Measurements from ENCODE around the gene TBC1D16.

The TBC1D16 gene, protein sequence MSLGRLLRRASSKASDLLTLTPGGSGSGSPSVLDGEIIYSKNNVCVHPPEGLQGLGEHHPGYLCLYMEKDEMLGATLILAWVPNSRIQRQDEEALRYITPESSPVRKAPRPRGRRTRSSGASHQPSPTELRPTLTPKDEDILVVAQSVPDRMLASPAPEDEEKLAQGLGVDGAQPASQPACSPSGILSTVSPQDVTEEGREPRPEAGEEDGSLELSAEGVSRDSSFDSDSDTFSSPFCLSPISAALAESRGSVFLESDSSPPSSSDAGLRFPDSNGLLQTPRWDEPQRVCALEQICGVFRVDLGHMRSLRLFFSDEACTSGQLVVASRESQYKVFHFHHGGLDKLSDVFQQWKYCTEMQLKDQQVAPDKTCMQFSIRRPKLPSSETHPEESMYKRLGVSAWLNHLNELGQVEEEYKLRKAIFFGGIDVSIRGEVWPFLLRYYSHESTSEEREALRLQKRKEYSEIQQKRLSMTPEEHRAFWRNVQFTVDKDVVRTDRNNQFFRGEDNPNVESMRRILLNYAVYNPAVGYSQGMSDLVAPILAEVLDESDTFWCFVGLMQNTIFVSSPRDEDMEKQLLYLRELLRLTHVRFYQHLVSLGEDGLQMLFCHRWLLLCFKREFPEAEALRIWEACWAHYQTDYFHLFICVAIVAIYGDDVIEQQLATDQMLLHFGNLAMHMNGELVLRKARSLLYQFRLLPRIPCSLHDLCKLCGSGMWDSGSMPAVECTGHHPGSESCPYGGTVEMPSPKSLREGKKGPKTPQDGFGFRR

DNA sequence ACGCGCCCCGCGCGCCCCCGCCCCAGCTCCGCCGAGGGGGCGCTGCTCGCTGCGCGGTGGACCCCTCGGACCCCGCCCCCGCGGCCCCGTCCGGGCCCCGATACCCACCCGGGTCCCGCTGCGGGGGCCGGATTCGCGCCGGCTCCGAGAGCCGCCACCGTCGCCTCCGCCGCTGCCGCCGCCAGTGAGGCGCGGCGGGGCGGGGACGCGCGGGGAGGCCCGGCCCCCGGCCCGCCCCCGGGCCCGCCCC, at the start of gene TBC1D16:
TSS of gene TBC1D16 (minus strand) at position 186 of the 250 bp plus-strand sequence. CDS start 22,325 bp downstream, outside the sequence.
- no peak for DNase-seq (ENCODE audit: low spot score)

DNA sequence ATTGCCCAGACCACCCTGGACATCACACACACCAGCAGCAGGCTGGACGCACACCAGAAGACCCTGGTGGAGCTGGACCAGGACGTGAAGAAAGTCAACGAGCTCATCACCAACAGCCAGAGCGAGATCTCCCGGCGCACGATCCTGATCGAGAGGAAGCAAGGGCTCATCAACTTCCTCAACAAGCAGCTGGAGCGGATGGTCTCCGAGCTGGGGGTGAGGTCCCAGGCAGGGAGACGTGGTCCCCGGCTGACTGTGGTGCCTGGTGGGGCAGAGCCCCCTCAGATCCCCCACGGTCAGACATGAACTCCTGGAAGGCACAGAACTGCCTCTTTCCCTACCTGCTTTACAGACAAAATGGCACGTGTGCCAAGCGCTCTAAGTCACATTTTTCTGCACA, 49.1 kb upstream of the TBC1D16 start:
- DNase-seq (ENCODE audit: low spot score) = no peak

DNA sequence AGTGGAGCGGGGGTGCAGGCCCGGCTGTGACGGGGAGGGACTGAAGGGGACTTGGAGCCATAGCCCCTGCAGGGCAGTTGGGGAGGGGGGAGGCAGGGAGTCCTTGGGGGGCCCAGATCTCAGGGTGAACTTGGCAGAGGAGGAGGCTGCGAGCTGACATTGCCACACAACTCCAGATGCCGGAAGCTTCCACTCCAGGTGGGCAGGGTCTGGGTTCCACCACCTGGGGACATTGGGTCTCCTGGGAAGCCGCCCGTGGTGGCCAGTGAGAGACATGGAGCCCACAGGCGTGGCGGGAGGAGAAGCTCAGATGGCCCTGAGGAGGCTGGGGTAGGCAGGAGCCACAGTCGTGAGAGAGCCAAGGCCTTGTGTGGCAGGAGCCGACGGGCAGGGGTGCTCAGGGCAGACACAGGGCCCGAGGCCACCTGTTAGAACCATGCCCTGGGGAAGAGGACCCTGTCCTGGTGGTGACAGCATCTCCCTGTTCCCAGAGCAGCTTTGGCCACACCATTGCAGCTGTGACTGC, 47.5 kb upstream of the TBC1D16 start:
- no peak for DNase-seq (ENCODE audit: low spot score)

DNA sequence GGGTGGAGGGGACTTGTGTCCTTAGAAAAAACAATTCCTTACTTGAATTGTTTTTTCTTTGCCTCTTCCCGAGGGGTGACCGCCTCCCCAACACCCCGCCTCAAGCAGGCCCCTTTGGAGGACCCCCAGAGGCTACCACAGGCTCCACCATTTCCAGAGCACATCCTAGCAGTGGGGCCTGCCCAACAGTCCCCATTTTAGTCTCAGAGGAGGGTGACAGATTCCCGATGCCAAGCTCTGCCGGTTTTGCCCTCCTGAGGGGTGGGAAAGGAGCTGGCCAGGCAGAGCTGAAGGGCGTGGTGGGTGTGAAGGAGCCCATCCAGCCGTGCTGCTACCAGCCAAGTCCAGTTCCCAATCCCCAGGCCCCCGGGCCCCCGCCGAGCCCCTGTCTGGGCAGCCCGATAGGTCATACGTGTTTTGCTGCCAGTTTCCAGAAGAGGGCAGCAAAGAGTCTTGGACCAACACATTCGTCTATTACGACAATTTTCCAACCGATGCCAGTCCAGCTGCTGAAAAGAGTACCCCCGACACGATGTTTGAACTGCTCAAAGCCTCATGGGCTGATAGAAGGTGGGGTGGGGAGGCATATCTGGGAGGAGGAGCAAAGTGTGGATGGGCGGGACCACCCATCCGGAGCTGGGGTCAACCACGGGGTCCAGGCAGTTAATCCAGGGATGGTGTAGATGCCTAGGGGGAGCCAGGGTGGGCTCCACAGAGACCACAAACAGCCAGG, 46.9 kb upstream of the TBC1D16 start:
- DNase-seq (ENCODE audit: low spot score) = peak; percentile 86

DNA sequence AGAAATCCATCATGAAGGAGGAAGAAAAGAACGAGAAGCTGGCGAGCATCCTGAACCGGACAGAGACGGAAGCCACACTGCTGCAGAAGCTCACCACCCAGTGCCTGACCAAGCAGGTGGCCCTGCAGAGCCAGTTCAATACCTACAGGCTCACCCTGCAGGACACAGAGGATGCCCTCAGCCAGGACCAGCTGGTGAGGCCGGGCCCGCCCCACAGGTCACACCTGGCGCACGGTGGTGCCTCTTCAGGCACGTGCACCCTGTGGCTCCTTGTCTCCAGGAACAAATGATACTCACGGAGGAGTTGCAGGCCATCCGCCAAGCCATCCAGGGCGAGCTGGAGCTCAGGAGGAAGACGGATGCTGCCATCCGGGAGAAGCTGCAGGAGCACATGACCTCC, 45.9 kb upstream of the TBC1D16 start:
- DNase-seq (ENCODE audit: low spot score) = no peak

DNA sequence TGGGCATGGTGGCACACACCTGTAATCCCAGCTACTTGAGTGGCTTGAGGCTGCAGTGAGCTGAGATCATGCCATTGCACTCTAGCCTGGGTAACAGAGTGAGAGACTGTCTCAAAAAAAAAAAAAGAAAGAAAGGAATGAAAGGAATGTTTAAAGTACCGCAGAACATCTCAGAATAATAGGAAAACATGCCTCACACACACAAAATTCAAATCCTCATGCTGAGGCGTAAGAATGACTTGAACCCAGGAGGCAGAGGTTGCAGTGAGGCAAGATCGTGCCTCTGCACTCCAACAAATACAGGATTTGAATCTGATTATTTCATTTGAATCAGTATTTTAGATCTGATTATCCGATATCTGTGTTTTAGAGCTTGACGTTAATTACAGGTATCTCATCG, 44.4 kb upstream of the TBC1D16 start:
- no peak for DNase-seq (ENCODE audit: low spot score)

DNA sequence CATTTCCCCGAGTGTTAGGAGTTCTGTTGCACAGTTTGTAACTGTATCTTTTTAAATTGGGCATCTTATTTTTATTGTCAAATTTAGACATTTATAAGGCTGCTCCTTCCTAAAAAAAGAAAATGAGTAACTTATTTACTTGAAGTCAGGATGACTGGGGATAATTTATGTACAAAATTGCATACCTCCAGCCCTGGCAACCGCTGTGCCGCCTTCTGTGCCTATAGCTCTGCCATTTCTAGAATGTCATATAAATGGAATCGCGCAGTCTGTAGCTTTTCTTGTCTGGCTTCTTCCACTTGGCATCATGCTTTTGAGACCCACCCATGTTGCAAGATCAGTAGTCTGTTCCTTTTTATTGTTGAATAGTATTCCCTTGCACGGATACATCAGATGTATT, 36.7 kb upstream of the TBC1D16 start:
- DNase-seq (ENCODE audit: low spot score) = no peak

DNA sequence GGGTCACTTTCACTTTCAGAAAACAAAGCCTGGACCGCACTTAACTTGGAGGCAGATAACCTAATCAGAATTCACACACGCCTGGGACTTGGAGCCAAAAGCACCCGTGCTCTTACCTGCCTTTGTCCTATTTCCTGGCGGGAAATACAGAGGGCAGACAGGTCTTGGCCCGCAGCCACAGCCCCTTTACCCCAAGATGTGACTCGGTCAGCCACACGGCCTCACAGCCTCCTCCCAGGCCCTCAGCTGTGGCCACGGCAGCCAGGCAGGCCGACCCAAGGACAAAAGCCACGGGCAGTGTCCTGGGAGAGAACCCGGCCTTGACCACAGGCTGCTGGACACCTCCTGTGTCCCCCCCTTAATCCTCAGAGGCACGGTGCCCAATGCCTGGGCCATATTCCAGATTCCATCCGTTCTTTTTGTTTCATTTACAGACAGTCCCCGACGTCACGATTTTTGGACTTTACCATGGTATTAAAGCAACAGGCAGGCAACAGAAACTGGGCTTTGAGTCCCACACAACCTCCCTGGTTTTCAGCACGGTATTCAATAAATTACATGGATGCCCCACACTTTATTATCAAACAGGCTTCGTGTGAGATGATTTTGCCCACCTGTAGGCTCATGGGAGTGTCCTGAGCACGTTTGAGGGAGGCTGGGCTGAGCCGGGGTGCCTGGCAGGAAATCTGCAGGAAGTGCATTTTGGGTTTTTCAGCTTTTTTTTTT, 35.6 kb upstream of the TBC1D16 start:
- peak; percentile 64 for DNase-seq (ENCODE audit: low spot score)

DNA sequence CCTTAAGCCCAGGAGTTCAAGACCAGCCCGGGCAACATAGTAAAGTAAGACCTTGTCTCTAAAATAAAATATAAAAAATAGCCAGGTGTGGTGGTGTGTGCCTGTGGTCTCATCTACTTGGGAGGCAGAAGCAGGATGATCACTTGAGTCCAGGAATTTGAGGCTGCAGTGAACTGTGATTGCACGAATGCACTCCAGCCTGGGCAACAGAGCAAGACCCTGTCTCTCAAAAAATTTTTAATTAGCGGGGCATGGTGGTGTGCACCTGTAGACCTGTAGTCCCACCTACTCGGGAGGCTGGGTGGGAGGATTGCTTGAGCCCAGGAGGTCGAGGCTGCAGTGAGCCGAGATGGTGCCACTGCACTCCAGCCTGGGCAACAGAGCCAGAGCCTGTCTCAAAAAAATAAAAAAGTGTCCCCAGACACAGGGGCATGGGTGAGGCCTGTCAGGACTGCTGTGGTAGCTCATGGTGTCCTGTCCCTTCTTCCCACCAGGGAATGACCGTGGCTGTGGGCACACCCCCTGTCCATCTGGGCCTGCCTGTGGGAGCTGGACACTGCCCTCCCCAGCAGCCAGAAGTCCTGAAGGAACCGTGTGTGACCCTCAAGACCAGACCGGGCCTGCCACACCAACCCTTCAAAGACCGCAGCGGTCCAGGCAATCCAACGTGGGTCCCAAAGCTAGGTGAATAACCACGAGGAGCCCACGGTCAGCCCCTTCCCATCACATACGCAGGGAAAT, 34.9 kb upstream of the TBC1D16 start:
- DNase-seq (ENCODE audit: low spot score) = peak; percentile 28

DNA sequence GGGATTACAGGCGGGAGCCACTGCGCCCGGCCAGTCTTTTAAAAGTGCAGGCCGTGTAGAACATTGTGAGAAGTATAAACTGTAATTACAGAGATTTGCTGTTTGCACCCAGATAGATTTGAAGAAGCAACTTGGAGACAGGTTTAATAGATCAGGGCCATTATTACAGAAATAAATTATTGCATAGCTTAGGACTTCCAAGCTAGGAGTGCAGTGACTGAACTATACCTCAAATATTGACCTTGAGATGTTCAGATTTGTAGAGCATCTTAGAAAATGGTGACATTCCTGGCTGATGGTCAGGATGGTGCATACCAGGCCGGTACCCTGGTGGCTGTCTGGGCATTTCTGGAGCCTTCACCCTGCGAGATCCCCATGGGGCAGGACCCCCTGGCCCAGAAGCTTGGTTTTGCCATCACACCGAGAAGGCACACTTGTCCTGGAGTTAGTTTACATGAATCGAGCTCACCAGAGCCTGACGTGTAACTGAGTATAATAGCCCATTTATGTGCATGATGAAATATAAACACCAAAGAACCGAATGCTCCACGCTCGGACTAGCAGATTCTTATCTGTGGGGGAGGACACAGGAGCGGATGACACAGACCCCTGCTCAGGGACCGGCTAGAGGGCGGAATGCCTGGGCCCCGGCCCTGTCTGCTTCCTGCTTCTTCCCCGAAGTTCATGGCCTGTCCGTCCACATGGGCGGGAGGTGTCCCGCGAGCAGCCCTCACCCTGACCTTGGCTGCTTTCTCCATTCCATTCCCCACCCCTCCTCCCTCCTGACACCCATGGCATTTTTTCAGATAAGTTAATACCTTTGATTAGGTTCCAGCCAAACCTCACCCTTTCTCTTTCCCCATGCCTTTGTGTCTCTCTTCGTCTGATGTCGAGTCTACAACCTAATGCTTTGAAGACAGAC, 32.9 kb upstream of the TBC1D16 start:
- DNase-seq (ENCODE audit: low spot score) = no peak

DNA sequence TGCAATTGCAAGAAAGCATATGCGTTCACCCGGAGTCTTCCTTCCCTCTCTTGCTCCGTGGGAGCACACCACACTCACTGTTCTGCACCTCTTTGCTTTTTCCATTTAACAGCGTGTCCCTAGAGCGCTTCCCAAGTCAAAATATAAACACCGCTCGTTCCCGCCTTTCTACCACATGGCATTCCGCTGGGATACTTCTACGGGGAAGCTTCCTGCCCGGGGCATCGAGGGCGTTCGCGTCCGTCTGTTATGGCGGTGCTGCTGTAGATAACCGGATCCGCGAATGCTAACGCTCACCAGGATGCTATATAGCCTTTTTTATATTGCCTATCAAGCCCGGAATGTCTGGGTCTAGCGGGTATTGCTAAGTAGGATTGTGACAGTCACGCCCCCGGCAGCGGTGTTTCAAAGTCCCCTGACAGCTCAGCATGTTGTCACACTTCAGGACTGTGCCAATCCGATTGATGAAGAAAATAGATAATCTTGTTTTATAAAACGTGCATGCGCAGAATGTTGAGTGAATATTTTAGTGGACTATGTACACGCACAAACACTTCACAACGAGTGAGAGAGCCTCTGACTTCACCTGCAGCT, 31.8 kb upstream of the TBC1D16 start:
- DNase-seq (ENCODE audit: low spot score) = no peak

DNA sequence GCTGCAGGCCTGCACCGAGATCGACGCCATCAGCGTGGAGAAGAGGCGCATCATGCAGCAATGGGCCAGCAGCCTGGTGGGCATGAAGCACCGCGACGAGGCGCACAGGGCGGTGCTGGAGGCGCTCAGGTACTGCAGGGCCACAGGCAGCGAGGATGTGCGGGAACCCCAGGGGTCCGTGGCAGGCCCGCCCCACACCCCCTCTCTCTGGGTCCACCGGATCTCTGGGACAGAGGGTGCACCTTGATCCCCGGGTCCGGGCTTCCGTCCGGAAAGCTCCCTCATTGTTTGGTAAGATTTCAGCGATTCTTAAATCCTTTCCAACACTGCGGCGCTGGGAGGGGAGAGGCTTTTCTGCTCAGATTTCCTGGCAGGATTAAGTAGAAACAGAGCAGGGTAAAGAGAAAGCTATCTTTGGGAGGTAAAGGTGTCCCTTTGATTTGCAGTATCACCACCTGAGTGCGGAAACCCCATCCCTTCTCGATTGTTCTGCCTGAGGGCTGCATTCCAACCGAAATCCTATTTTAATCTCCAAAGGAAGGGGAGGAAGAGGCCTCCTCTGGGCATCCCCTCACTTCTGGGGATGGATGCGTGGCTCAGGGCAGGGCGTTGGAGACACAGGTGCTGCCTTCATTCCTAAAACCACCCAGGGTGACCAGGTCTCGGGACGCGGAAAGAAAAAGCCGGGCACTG, 30.0 kb upstream of the TBC1D16 start:
- no peak for DNase-seq (ENCODE audit: low spot score)

DNA sequence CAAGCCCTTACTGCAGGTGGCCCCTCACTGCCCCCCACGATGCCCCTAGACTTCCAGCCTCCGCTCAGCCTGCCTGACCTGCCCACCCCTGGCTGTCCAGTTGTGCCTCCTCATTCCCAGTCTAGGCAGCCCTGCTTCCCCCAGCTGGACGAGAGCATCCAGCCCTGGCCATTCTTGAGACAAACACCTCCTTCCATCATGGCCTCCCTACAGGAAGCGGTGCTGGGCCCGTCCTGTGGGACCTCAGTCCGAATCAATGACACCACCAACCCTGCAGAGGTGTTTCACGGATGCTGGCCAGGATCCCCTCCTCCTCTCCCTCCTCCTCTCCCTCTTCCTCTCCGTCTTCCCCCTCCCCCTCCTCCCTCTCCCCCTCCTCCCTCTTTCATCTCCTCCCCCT, 29.0 kb upstream of the TBC1D16 start:
- no peak for DNase-seq (ENCODE audit: low spot score)

DNA sequence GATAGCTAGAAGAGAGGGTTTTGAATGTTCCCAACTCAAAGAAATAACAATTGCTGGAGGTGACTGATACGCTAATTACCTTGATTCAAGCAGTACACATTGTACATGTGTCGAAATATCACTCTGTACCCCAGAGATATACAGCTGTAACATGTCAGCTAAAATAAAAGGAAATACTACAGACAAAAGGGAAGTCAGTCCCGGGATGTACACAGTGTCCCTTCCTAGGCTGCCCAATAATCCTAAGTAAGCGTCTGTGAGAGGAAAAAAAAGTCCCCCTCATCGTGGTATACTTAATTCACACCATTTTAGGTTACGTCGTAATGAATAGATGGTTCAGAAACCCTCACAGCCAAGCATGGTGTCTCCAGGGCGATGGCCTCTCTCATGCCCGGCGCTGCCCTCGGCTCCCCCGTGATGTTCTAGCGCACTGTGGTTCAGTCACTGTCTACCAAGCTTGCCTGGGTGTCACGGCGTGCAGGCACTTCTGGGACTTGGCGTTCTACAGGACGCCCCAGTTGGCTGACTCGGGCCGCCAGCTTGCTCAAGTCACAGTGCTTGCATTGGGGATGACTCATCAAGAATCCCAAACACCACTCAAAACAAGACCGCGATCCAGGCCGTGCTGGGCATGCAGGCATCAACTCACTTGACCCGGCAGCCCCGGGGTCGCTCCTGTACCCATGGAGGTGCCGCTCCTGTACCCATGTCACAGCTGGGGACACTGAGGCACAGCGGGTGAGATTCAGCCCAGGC, 28.3 kb upstream of the TBC1D16 start:
- peak; percentile 30 for DNase-seq (ENCODE audit: low spot score)

DNA sequence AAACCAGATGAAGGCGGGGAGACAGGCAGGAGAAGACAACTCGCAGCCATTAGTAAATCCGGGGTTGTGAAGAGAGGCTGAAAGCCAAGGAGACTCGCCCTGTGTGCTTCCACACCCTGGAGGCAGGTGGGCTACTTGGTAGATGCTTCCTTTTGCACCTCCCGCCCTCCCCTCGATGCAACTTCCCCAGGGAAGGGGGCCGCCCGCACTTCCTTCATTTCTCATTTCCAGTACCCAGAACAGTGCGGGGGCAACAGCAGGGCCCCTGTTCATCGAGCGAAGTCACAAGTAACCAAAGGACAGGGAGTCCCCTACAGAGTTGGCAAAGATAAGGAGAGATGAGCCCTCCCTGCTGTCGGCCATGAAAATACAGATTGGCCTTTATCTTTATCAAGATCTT, 25.7 kb upstream of the TBC1D16 start:
- no peak for DNase-seq (ENCODE audit: low spot score)

DNA sequence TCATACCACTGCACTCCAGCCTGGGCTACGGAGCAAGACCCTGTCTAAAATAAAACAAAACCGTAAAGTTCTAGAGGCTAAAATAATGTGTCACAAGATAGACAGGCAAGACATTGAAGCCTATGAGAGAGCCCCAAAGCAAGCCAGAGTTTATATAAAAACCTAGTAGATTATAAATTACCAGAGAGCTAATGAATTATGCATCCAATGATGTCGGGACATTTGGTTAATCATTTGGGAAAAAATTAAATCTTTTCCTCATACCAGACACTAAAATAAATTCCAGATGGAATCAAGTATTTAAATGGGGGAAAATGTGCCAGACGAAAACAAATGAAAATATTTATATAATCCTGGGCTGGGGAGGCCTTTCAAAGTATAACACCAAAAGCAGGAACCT, 25.0 kb upstream of the TBC1D16 start:
- DNase-seq (ENCODE audit: low spot score) = no peak

DNA sequence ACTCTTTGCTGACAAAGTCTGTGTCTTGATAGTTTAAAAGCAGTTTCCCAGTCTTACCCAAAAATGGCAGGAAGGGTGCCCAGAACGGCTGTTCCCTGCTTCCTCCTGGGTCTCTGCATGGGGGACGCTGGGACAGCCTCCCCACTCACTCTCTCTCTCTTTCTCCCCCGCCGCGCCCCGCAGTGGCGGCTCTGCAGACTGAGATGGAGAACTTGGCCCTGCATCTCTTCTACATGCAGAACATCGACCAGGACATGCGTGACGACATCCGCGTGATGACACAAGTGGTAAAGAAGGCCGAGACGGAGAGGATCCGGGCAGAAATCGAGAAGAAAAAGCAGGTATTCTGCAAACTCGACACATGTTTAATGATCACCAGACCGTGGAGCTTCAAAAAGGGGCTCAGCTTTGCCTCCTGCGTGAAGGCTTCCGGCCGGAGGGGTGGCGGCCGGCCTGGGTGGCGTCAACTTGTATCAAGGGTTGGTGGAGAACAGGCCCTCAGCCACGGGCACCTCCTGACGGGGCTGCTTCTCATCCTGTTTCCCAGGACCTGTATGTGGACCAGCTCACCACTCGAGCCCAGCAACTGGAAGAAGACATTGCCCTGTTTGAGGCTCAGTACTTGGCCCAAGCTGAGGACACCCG, 22.8 kb upstream of the TBC1D16 start:
- no peak for DNase-seq (ENCODE audit: low spot score)

DNA sequence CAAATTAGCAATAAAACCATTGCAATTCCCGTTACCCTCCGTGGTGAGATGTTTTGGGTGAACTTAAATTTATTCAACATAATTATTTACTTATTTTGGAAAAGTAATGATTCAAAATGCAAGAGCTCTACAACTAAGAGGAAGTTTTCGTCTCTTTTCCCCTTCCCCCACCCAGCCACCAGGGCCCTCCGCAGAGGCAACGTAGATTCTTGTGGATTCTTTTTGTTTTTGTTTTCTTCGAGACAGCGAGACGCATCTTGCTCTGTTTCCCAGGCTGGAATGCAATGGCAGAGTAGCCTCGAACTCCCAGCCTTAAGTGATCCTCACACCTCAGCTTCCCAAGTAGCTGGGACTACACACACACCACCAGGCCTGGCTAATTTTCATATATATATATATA, 19.9 kb upstream of the TBC1D16 start:
- DNase-seq (ENCODE audit: low spot score) = no peak

Measured in AG08395 (cell line).